ENCODE results near the gene COL4A2.

Gene COL4A2

GRCh38 chr13:110402299-110403069 is 95.4 kb downstream of the COL4A2 start:
- no peak for DNase-seq (ENCODE audit: low read depth, low spot score)

DNA sequence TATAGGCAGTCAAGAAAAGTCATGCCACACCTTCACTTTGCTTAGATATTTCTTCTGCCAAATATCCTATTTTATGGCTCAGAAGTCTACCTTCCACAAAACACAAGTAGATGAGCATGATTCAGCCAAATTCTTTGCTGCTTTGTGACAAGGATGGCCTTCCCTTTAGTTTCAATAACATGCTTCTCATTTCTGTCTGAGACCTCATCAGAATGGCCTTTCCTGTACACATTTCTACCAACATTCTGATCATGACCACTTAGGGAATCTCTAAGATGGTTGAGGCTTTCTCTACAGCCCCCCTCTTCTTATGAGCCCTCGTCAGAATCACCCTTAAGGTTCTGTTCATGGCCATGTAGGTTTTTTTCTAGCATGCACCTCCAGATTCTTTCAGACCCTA is 96.2 kb downstream of the COL4A2 start:
- no peak for DNase-seq (ENCODE audit: low read depth, low spot score)

DNA sequence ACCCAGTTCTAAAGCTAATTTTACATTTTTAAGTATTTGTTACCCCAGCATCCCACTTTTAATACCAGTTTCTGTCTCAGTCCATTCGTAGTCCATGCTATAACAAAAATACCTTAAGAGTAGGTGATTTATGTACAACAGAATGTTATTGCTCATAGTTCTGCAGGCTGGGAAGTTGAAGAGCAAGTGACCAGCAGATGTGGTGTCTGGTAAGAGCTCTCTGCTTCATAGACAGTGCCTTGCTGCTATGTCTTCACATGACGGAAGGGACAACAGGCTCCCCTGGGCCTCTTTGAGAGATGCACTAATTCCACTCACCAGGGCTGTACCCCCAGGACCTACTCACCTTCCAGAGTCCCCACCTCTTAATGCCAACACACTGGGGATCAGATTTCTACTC is 96.6 kb downstream of the COL4A2 start:
- DNase-seq (ENCODE audit: low read depth, low spot score), result no peak

GRCh38 chr13:110404321-110404720 is 97.2 kb downstream of the COL4A2 start:
- DNase-seq (ENCODE audit: low read depth, low spot score), result no peak

GRCh38 chr13:110405597-110406450 is 98.7 kb downstream of the COL4A2 start:
- DNase-seq (ENCODE audit: low read depth, low spot score), result no peak

DNA sequence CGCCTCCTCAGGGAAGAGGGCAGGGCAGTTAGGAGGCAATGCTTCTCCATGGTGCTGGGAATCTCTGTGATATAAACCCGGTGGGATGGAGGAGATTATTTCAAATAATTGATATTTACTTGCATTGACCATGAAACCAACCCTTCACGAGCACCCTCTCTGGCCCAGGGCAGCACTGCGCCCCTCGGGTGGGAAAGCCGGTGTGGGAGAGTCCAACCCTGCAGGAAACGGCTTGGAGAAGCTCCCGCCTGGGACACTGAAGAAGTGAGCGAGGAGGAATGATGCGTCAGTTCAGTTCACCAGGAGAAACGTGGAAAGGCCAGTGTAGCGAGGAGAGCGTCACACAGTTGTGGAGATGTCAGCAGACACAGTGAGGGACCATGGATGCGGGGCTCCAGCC is 99.9 kb downstream of the COL4A2 start:
- DNase-seq (ENCODE audit: low read depth, low spot score), result no peak

- no peak for DNase-seq (ENCODE audit: low read depth, low spot score)
Observed at GRCh38 chr13:110407531-110407930, 100.4 kb downstream of the COL4A2 start.

DNA sequence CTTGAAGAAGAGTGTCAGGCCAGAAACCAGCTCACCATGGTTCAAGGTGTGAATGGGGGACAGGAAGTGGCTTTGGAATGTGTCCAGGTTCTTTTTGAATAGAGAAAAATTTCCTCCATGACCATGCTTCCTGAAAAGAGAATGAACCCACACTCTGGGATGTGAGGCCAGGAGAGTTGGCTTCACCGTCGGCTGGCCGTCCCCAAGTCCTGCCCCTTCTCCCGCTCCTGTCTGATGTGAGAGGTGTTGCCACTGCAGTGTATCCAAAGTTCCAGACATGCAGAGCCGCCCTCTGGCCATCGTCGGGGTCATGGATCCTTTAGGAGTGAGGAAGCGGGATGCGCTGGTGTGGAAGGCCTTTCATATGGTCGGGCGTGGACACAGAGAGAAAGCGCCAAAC is 101.2 kb downstream of the COL4A2 start:
- no peak for DNase-seq (ENCODE audit: low read depth, low spot score)

- DNase-seq (ENCODE audit: low read depth, low spot score), result no peak
Observed at GRCh38 chr13:110409581-110409992, 102.5 kb downstream of the COL4A2 start.

DNA sequence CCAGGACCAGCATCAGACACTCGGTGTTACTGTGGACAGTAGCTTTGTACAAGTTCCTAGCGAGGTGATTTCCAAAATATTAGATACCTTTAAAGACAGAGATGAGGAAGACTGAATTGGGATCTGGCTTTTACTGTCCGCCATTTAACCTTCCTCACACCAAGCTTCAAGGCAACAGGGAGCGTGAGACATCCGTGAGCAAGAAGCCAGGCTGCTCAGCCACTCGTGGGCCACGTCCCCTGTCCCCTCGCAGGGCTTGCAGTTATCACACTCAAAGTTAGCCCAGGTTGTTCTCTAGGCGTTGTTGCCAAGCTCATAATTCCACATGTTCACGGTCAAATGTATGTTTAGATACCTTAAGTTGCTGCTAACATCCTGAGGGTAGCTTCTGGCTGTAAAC is 102.9 kb downstream of the COL4A2 start:
- DNase-seq (ENCODE audit: low read depth, low spot score), result no peak

- no peak for DNase-seq (ENCODE audit: low read depth, low spot score)
Observed at GRCh38 chr13:110410936-110411687, 104.0 kb downstream of the COL4A2 start.

DNA sequence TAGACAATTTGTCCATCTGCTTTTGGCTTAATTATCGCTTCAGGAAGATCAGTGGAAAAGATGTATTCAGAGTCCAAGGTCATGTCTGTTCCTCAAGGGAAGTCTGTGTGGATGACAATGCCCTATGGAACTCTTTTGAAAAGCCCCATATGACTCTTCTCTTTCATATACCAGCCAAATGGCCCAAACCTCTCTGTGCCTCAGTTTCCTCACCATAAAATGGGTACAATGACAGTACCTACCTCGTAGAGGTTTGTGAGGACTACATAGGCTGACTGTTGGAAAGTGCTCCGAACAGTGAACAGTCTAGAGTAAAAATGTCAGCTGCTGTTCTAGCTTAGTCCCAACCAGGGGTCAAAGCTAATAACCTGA is 104.6 kb downstream of the COL4A2 start:
- DNase-seq (ENCODE audit: low read depth, low spot score), result no peak

DNA sequence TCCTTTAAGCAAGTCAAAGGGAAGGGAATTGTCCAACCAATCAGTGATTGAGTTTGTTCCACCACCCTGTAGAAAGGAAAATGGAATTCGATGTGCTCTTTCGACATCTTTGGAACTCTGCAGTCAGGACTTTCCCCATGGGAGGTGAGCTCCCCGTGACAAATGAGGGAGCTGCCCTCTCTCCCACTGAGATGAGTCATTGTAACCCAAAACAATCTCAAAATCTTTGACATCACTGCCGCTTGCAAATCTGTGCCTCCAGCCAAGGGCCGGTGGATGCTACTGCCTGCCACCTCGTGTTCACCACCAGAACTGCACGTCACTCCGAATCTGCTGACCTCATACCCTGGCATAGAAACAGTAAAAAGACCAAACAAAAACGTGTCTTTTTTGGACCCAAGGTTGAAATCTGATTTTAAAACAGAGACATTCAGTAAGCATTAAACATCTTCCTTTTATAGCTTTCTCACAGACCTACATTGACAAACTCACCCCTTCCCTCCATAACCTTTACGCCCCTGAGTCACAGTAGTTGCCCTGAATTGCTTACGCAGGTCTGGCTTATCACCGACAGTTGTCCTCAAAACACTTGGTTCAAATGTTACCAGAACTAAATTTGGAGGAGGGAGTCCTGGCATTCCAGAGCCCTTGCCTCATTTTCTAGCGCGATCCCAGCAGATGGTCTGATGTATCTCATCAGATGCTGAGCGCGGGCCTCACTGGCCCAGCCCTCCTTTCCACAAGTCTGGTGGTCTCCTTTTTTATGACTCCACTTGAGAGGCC is 105.2 kb downstream of the COL4A2 start:
- peak; percentile 99 for DNase-seq (ENCODE audit: low read depth, low spot score)

GRCh38 chr13:110413016-110413675 is 106.1 kb downstream of the COL4A2 start:
- no peak for DNase-seq (ENCODE audit: low read depth, low spot score)

- no peak for DNase-seq (ENCODE audit: low read depth, low spot score)
Observed at GRCh38 chr13:110413676-110414040, 106.6 kb downstream of the COL4A2 start.

- DNase-seq (ENCODE audit: low read depth, low spot score), result no peak
Observed at GRCh38 chr13:110414283-110414682, 107.2 kb downstream of the COL4A2 start.

DNA sequence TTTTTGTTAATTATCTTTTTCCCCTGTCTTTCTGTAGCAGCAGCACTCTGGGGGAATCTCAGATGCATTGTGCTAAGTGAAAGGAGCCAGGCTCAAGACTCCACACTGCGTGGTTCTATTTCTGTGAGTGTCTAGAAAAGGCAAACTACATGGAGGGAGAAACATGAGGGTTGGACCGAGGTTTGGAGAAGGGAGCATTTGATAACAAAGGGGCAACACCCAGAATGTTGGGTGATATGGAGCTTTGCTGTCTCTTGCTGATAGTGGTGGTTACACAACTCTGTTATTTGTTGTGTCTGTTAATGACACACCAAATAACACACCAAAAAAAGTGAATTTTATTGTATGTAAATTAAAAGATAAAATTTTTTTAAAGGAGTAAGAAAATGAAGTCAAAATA is 107.8 kb downstream of the COL4A2 start:
- DNase-seq (ENCODE audit: low read depth, low spot score), result no peak

DNA sequence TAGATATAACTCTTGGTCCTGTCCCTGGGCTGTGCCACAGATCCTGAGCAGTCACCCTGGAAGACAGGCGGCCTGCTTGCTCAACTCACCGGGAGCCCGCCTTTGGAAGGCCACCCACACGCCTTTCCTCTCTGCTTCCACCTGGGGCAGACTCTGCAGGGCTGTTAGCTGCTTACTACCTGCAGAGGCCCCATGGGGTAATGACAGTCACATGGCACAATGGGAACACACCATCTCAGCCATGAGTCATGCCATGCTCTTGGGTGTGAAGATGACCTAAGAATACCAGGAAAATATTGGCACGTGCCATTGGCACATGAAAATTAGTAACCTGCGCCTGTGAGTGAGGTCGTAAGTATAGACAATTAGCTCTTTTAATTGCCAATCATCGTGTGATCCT is 108.6 kb downstream of the COL4A2 start:
- DNase-seq (ENCODE audit: low read depth, low spot score), result no peak

- DNase-seq (ENCODE audit: low read depth, low spot score), result no peak
Observed at GRCh38 chr13:110416131-110417025, 109.3 kb downstream of the COL4A2 start.

- no peak for DNase-seq (ENCODE audit: low read depth, low spot score)
Observed at GRCh38 chr13:110418944-110419343, 111.9 kb downstream of the COL4A2 start.
